Activated naive CD4-positive, alpha-beta T cell treated with Interleukin-2 at 50 U/mL for 16 hours (primary cell): Measurements from ENCODE around the gene RNF5.

Experiments used
- DNase-seq: peaks from one replicate; pipeline ENCODE4 v3.0.0-alpha.2; 2020

Gene RNF5

GRCh38 chr6:32212076-32212760 is 34.0 kb downstream of the RNF5 start:
- no peak for DNase-seq

- no peak for DNase-seq
Measured at GRCh38 chr6:32213649-32214048, 35.4 kb downstream of the RNF5 start.

GRCh38 chr6:32214126-32214525 is 35.9 kb downstream of the RNF5 start:
- DNase-seq: no peak

GRCh38 chr6:32215617-32216016 is 37.4 kb downstream of the RNF5 start:
- DNase-seq: no peak

GRCh38 chr6:32216285-32216684 is 38.1 kb downstream of the RNF5 start:
- DNase-seq: no peak

GRCh38 chr6:32216998-32217397 is 38.8 kb downstream of the RNF5 start:
- no peak for DNase-seq

GRCh38 chr6:32218167-32218566 is 40.0 kb downstream of the RNF5 start:
- DNase-seq: no peak

GRCh38 chr6:32220021-32220420 is 41.8 kb downstream of the RNF5 start:
- no peak for DNase-seq

GRCh38 chr6:32222333-32223230 is 44.4 kb downstream of the RNF5 start:
- DNase-seq: no peak

- DNase-seq: no peak
Measured at GRCh38 chr6:32223258-32224235, 45.3 kb downstream of the RNF5 start, which contains the start of gene NOTCH4. NOTCH4 (minus strand) TSS chr6:32224067; CDS start chr6:32223928, 139 bp downstream.

GRCh38 chr6:32224696-32225095 is 46.5 kb downstream of the RNF5 start:
- no peak for DNase-seq

GRCh38 chr6:32226434-32226833 is 48.2 kb downstream of the RNF5 start:
- DNase-seq: no peak
